IMR-90 (cell line): ENCODE data around the gene SNAPC2. TPM values are rescaled to one million over a fixed set of nuclear protein-coding genes. Genes with fewer than 3 reads are reported as not detected.

Experiments used
- ATAC-seq: fragments of 200-7000 bp; cut with Tn5 transposase; 2 replicates; pipeline ENCODE4 v1.9.1; 2020; ENCODE audit warnings: low read depth, mild to moderate bottlenecking, moderate library complexity
- BruUV-seq: library from RNA; stranded (reverse); fragments of 400-500 nt; replicated peaks from 2 replicates; lab custom pipeline; 2021; lab: Mats Ljungman, UMichigan
- CTCF ChIA-PET: fragments of 300-600 bp; formaldehyde crosslinking; extraction: SDS; loops from one replicate; lab custom pipeline; 2021; ENCODE audit warnings: antibody characterized with exemption; lab: Yijun Ruan, JAX
- POLR2A ChIA-PET: fragments of 300-600 bp; sonication (Branson Sonifier 250); formaldehyde crosslinking; loops from one replicate; lab custom pipeline; 2022; ENCODE audit warnings: antibody characterized with exemption; ENCODE audit not compliant: unreplicated experiment; lab: Charles Lee
- DNase-seq: peaks from one replicate; pipeline ENCODE4 v3.0.0; 2013
- H2AFZ ChIP-seq: replicated peaks from 2 replicates; pipeline ENCODE3; 2013; ENCODE audit warnings: low read length, mild to moderate bottlenecking; ENCODE audit not compliant: poor library complexity
- H2AK5ac ChIP-seq: 2 replicates; pipeline ENCODE4 v1.6.1; 2013; ENCODE audit warnings: low read depth, low read length, inconsistent platforms
- H2AK9ac ChIP-seq: replicated peaks from 2 replicates; pipeline ENCODE3; 2013; ENCODE audit warnings: mild to moderate bottlenecking, low read depth, low read length, moderate library complexity; ENCODE audit not compliant: poor library complexity
- H2BK120ac ChIP-seq: 2 replicates; pipeline ENCODE4 v1.6.1; 2013; ENCODE audit warnings: low read depth, low read length, inconsistent platforms
- H2BK15ac ChIP-seq: 3 replicates; pipeline ENCODE4 v1.6.1; 2013; ENCODE audit warnings: low read depth, low read length, inconsistent platforms
- H2BK20ac ChIP-seq: 2 replicates; pipeline ENCODE4 v1.6.1; 2013; ENCODE audit warnings: low read depth, mild to moderate bottlenecking, inconsistent platforms, low read length, moderate library complexity
- H2BK5ac ChIP-seq: 2 replicates; pipeline ENCODE4 v1.6.1; 2013; ENCODE audit warnings: mild to moderate bottlenecking, low read depth, low read length, inconsistent platforms; ENCODE audit not compliant: poor library complexity, severe bottlenecking
- H3K14ac ChIP-seq: replicated peaks from 2 replicates; pipeline ENCODE4 v1.6.1; 2013; ENCODE audit warnings: low read depth, low read length, inconsistent platforms
- H3K18ac ChIP-seq: 2 replicates; pipeline ENCODE4 v1.6.1; 2013; ENCODE audit warnings: low read depth, low read length, control low read depth
- H3K23ac ChIP-seq: 2 replicates; pipeline ENCODE4 v1.6.1; 2013; ENCODE audit warnings: low read depth, low read length, inconsistent platforms
- H3K27ac ChIP-seq: 2 replicates; pipeline ENCODE4 v1.5.1; 2013; ENCODE audit warnings: mild to moderate bottlenecking, control low read depth, low read length; ENCODE audit not compliant: insufficient read depth
- H3K27me3 ChIP-seq: 2 replicates; pipeline ENCODE4 v1.6.1; 2013; ENCODE audit warnings: low read length; ENCODE audit not compliant: control insufficient read depth, insufficient read depth
- H3K36me3 ChIP-seq: 2 replicates; pipeline ENCODE4 v1.6.1; 2013; ENCODE audit warnings: low read length, mixed read lengths; ENCODE audit not compliant: control insufficient read depth, insufficient read depth
- H3K4ac ChIP-seq: 2 replicates; pipeline ENCODE4 v1.6.1; 2013; ENCODE audit warnings: low read depth, low read length, inconsistent platforms
- H3K4me1 ChIP-seq: 2 replicates; pipeline ENCODE4 v1.6.1; 2013; ENCODE audit warnings: low read length, mixed read lengths; ENCODE audit not compliant: control insufficient read depth, insufficient read depth
- H3K4me2 ChIP-seq: 2 replicates; pipeline ENCODE4 v1.6.1; 2013; ENCODE audit warnings: low read depth, mild to moderate bottlenecking, control low read depth, low read length, moderate library complexity
- H3K4me3 ChIP-seq: 2 replicates; pipeline ENCODE4 v1.5.1; 2013; ENCODE audit warnings: low read depth, mild to moderate bottlenecking, control low read depth, low read length, moderate library complexity; ENCODE audit not compliant: insufficient read depth
- H3K56ac ChIP-seq: 2 replicates; pipeline ENCODE4 v1.6.1; 2013; ENCODE audit warnings: low read length, inconsistent platforms; ENCODE audit not compliant: insufficient read depth; ENCODE audit errors: extremely low read depth
- H3K79me1 ChIP-seq, 2 experiments: 2 replicates each; pipeline ENCODE4 v1.6.1; 2013; ENCODE audit warnings: low read length in 2 of 2, inconsistent platforms in 1 of 2, low read depth in 1 of 2
- H3K9ac ChIP-seq: 2 replicates; pipeline ENCODE4 v1.6.1; 2013; ENCODE audit warnings: low read depth, low read length, control low read depth
- H3K9me1 ChIP-seq: 2 replicates; pipeline ENCODE4 v1.6.1; 2013; ENCODE audit warnings: low read length, inconsistent platforms; ENCODE audit not compliant: insufficient read depth
- H3K9me3 ChIP-seq: 2 replicates; pipeline ENCODE4 v1.6.1; 2013; ENCODE audit warnings: low read length; ENCODE audit not compliant: control insufficient read depth, insufficient read depth
- H4K20me1 ChIP-seq: 2 replicates; pipeline ENCODE4 v1.6.1; 2013; ENCODE audit warnings: low read length, inconsistent platforms; ENCODE audit not compliant: insufficient read depth
- H4K5ac ChIP-seq: 2 replicates; pipeline ENCODE4 v1.6.1; 2013; ENCODE audit warnings: mild to moderate bottlenecking, low read depth, low read length, control low read depth
- H4K8ac ChIP-seq, 2 experiments: 2 replicates each; pipeline ENCODE4 v1.6.1; 2013; ENCODE audit warnings: low read depth in 2 of 2, low read length in 2 of 2, control low read depth in 1 of 2, inconsistent platforms in 1 of 2
- H4K91ac ChIP-seq: 2 replicates; pipeline ENCODE4 v1.6.1; 2013; ENCODE audit warnings: low read depth, low read length, inconsistent platforms; ENCODE audit not compliant: insufficient read depth
- BHLHE40 ChIP-seq: fragments of 150-350 bp; IDR thresholded peaks from 2 replicates; pipeline ENCODE4 v1.6.1; 2016; ENCODE audit warnings: mild to moderate bottlenecking, low read depth, low read length
- CEBPB ChIP-seq: IDR thresholded peaks from 2 replicates; pipeline ENCODE4 v1.6.1; 2012; ENCODE audit warnings: low read depth, low read length, improper control_type of control experiment
- CHD1 ChIP-seq: IDR thresholded peaks from 2 replicates; pipeline ENCODE4 v1.6.1; 2012; ENCODE audit warnings: low read depth, low read length, improper control_type of control experiment
- MAFK ChIP-seq: IDR thresholded peaks from 2 replicates; pipeline ENCODE4 v1.6.1; 2012; ENCODE audit warnings: low read depth, low read length, improper control_type of control experiment
- MAZ ChIP-seq: IDR thresholded peaks from 2 replicates; pipeline ENCODE4 v1.6.1; 2012; ENCODE audit warnings: low read depth, mild to moderate bottlenecking, low read length, improper control_type of control experiment, moderate library complexity, borderline replicate concordance
- MXI1 ChIP-seq: IDR thresholded peaks from 2 replicates; pipeline ENCODE4 v1.6.1; 2012; ENCODE audit warnings: low read depth, mild to moderate bottlenecking, low read length, moderate library complexity, borderline replicate concordance
- NFE2L2 ChIP-seq: fragments of 150-350 bp; IDR thresholded peaks from 2 replicates; pipeline ENCODE4 v1.6.1; 2016; ENCODE audit warnings: low read depth, mild to moderate bottlenecking, low read length
- POLR2A ChIP-seq: IDR thresholded peaks from 2 replicates; pipeline ENCODE4 v1.6.1; 2012; ENCODE audit warnings: mild to moderate bottlenecking, low read depth, low read length
- RAD21 ChIP-seq: IDR thresholded peaks from 2 replicates; pipeline ENCODE4 v1.6.1; 2012; ENCODE audit warnings: low read length, improper control_type of control experiment
- RCOR1 ChIP-seq: IDR thresholded peaks from 2 replicates; pipeline ENCODE4 v1.6.1; 2012; ENCODE audit warnings: mild to moderate bottlenecking, low read length, improper control_type of control experiment; ENCODE audit not compliant: insufficient replicate concordance
- RFX5 ChIP-seq: IDR thresholded peaks from 2 replicates; pipeline ENCODE4 v1.8.0; 2012; ENCODE audit warnings: low read depth, mild to moderate bottlenecking, low read length, moderate library complexity
- SMC3 ChIP-seq: fragments of 150-350 bp; IDR thresholded peaks from 2 replicates; pipeline ENCODE4 v1.6.1; 2016; ENCODE audit warnings: low read depth, mild to moderate bottlenecking, antibody characterized with exemption, low read length, moderate library complexity
- WGBS, 2 experiments: methylation state at CpG; one replicate each; pipeline versions ENCODE4 v1.1.5 to v1.1.7; 2013; ENCODE audit warnings: missing lambda C conversion rate in 2 of 2; ENCODE audit not compliant: insufficient read length in 1 of 2; ENCODE audit errors: extremely low coverage in 2 of 2; 5-methylcytosine and 5-hydroxymethylcytosine counted together
- dilution Hi-C: fragments of 300-500 bp; cut with HindIII; formaldehyde crosslinking; loops from one replicate; pipeline ENCODE4 v1.14.3; 2018; ENCODE audit warnings: low sequenced_read_pairs; ENCODE audit not compliant: unreplicated experiment
- in situ Hi-C: fragments of 300-500 bp; cut with MboI; formaldehyde crosslinking; loops from 3 replicates; pipeline ENCODE4 v1.14.3; 2019; ENCODE audit warnings: low sequenced_read_pairs, inconsistent platforms, mixed read lengths
- intact Hi-C: fragments of 100-400 bp; cut with micrococcal nuclease; formaldehyde crosslinking; loops from 2 replicates; pipeline ENCODE4 v1.10.0; 2022
- polyA plus RNA-seq, 3 experiments: library from polyadenylated mRNA; depleted of rRNA; stranded (reverse); fragments of >200 nt; gene quantifications; 2 replicates each; pipeline ENCODE4 v1.2.3, GENCODE V29; 2012; ENCODE audit warnings: low replicate concordance in 1 of 3
- total RNA-seq: library from RNA; depleted of rRNA; stranded (reverse); fragments of >200 nt; gene quantifications from 2 replicates; pipeline ENCODE4 v1.2.3, GENCODE V29; 2012
- TF ChIP-seq, protein P1 (sequence below): fragments of 150-350 bp; IDR thresholded peaks from 2 replicates; pipeline ENCODE4 v1.6.1; 2017; ENCODE audit warnings: mild to moderate bottlenecking, antibody characterized with exemption, low read length, low read depth
- TF ChIP-seq, protein P2 (sequence below): fragments of 150-350 bp; IDR thresholded peaks from 2 replicates; pipeline ENCODE4 v1.6.1; 2016; ENCODE audit warnings: low read depth, mild to moderate bottlenecking, low read length, moderate library complexity, borderline replicate concordance

SNAPC2 gene
- total and polyA plus RNA-seq, 2 of the 4 experiments (the other 2 are of a cell fraction): 12.5 to 29.2 TPM

GRCh38 chr19:7913652-7914051 is 6.5 kb upstream of the SNAPC2 start:
- POLR2A ChIA-PET: no interaction called here
- H4K91ac ChIP-seq: no peak overlapping the region
- CTCF ChIA-PET: no interaction called here
- TF ChIP-seq, protein P1, sequence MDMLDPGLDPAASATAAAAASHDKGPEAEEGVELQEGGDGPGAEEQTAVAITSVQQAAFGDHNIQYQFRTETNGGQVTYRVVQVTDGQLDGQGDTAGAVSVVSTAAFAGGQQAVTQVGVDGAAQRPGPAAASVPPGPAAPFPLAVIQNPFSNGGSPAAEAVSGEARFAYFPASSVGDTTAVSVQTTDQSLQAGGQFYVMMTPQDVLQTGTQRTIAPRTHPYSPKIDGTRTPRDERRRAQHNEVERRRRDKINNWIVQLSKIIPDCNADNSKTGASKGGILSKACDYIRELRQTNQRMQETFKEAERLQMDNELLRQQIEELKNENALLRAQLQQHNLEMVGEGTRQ: no peak
- no peak for TF ChIP-seq POLR2A
- no peak for TF ChIP-seq RAD21
- TF ChIP-seq RCOR1: no peak
- TF ChIP-seq CEBPB: no peak
- TF ChIP-seq SMC3: no peak
- no peak for TF ChIP-seq MAFK
- TF ChIP-seq NFE2L2: no peak
- TF ChIP-seq CHD1: no peak
- TF ChIP-seq BHLHE40: no peak
- TF ChIP-seq MAZ: no peak
- TF ChIP-seq, protein P2, sequence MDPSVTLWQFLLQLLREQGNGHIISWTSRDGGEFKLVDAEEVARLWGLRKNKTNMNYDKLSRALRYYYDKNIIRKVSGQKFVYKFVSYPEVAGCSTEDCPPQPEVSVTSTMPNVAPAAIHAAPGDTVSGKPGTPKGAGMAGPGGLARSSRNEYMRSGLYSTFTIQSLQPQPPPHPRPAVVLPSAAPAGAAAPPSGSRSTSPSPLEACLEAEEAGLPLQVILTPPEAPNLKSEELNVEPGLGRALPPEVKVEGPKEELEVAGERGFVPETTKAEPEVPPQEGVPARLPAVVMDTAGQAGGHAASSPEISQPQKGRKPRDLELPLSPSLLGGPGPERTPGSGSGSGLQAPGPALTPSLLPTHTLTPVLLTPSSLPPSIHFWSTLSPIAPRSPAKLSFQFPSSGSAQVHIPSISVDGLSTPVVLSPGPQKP: no peak
- no peak for TF ChIP-seq MXI1
- TF ChIP-seq RFX5: no peak
- peaks cover 10% of the 10 kb centered on the region; the same call in 1 of the 2 replicates for H3K4me1 ChIP-seq
- H3K18ac ChIP-seq: no peak overlapping the region
- H3K4me2 ChIP-seq: no peak overlapping the region
- H3K56ac ChIP-seq: no peak overlapping the region
- no peak overlapping the region for H2AK5ac ChIP-seq
- H3K9me1 ChIP-seq: no peaks in the 10 kb centered on the region
- DNase-seq (no peak), ATAC-seq (no peak)
- peaks cover 11% of the 10 kb centered on the region for H3K27me3 ChIP-seq
- H3K23ac ChIP-seq: no peak overlapping the region
- H3K4ac ChIP-seq: no peak overlapping the region
- H3K79me1 ChIP-seq: peaks cover 0 to 4% of the 10 kb centered on the region in 2 experiments; a peak in 1 of 4 replicates
- peaks cover 28% of the 10 kb centered on the region for H3K36me3 ChIP-seq
- H3K9me3 ChIP-seq: no peaks in the 10 kb centered on the region
- H3K27ac ChIP-seq: no peak overlapping the region
- dilution Hi-C loops (no loop called here), intact Hi-C loops (no loop called here), in situ Hi-C loops (no loop called here)
- no peak overlapping the region for H4K5ac ChIP-seq
- no peak overlapping the region for H2AFZ ChIP-seq
- no CpG with 5 or more reads among the region's 10 CpGs for WGBS, 2 experiments
- no TSS peak for BruUV-seq
- peaks cover 8% of the 10 kb centered on the region; the same call in 1 of the 2 replicates for H4K20me1 ChIP-seq
- no peak overlapping the region for H2BK5ac ChIP-seq
- H4K8ac ChIP-seq: no peak overlapping the region
- H2AK9ac ChIP-seq: no peak overlapping the region
- H2BK15ac ChIP-seq: no peak overlapping the region
- no peak overlapping the region for H2BK20ac ChIP-seq
- H3K9ac ChIP-seq: no peak overlapping the region
- no peak overlapping the region for H3K14ac ChIP-seq
- H2BK120ac ChIP-seq: no peak overlapping the region
- no peak overlapping the region for H3K4me3 ChIP-seq
